Measurements from ENCODE around the gene GMDS.

Gene GMDS

GRCh38 chr6:1631251-1631650, 614.2 kb downstream of the GMDS start:
- H3K4me2 ChIP-seq (ENCODE audit: low read length): no peak overlapping the region
- H4K20me1 ChIP-seq (ENCODE audit: insufficient read depth, low read length): no peaks in the 10 kb centered on the region
- H3K79me2 ChIP-seq (ENCODE audit: low read length): no peaks in the 10 kb centered on the region
- peaks cover 2% of the 10 kb centered on the region for H3K4me1 ChIP-seq (ENCODE audit: low read length)
- H3K27ac ChIP-seq (ENCODE audit: low read length): no peak overlapping the region
- no peaks in the 10 kb centered on the region for H3K9me3 ChIP-seq (ENCODE audit: insufficient read depth, low read length)
- H2AFZ ChIP-seq (ENCODE audit: low read depth, low read length): no peak overlapping the region
- TF ChIP-seq, protein P1, sequence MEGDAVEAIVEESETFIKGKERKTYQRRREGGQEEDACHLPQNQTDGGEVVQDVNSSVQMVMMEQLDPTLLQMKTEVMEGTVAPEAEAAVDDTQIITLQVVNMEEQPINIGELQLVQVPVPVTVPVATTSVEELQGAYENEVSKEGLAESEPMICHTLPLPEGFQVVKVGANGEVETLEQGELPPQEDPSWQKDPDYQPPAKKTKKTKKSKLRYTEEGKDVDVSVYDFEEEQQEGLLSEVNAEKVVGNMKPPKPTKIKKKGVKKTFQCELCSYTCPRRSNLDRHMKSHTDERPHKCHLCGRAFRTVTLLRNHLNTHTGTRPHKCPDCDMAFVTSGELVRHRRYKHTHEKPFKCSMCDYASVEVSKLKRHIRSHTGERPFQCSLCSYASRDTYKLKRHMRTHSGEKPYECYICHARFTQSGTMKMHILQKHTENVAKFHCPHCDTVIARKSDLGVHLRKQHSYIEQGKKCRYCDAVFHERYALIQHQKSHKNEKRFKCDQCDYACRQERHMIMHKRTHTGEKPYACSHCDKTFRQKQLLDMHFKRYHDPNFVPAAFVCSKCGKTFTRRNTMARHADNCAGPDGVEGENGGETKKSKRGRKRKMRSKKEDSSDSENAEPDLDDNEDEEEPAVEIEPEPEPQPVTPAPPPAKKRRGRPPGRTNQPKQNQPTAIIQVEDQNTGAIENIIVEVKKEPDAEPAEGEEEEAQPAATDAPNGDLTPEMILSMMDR (IDR thresholded peaks at IDR 0.05; ENCODE audit: low read depth, low read length): no peak
- no peak for TF ChIP-seq EZH2phosphoT487 (IDR thresholded peaks at IDR 0.05; ENCODE audit: low read depth)
- H3K36me3 ChIP-seq (replicated peaks; ENCODE audit: low read depth, low read length): no peaks in the 10 kb centered on the region
- H3K27me3 ChIP-seq (ENCODE audit: low read depth, low read length): no peaks in the 10 kb centered on the region; the same call in 1 of the 2 replicates
- H3K4me3 ChIP-seq (ENCODE audit: low read length): no peak overlapping the region
- H3K9ac ChIP-seq (ENCODE audit: low read length): no peak overlapping the region

DNA sequence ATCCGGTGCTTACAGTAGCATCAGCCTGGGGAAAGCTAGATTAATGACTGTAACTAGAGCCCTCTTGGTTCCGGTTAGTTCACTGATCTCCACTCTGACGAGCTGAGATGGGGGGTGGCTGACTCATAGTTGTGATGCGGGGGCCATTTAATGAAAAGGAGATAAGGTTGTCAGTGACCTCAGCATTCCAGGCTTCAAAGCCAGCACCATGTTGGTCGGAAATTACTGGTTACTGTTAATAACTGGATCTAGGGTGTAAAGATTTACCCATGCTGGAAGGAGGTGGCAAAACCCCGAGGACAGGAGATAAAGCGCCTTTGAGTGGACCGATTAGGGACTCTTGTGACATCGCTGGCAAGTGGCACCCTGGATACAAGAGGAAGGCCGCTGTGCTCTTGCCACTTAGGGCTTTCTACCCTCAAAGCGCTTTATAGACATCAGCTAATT, 614.6 kb downstream of the GMDS start:
- TF ChIP-seq, protein P1 (IDR thresholded peaks at IDR 0.05; ENCODE audit: low read depth, low read length): no peak
- TF ChIP-seq EZH2phosphoT487 (IDR thresholded peaks at IDR 0.05; ENCODE audit: low read depth): no peak
- Histone ChIP-seq H3K79me2 (ENCODE audit: low read length) (no peaks in the 10 kb centered on the region), H3K4me3 (ENCODE audit: low read length) (no peak overlapping the region), H3K27ac (ENCODE audit: low read length) (no peak overlapping the region), H3K4me1 (ENCODE audit: low read length) (no peaks in the 10 kb centered on the region), H3K9ac (ENCODE audit: low read length) (no peak overlapping the region), H4K20me1 (ENCODE audit: insufficient read depth, low read length) (no peaks in the 10 kb centered on the region), H2AFZ (ENCODE audit: low read depth, low read length) (no peak overlapping the region), H3K27me3 (ENCODE audit: low read depth, low read length) (peaks cover 2% of the 10 kb centered on the region), H3K9me3 (ENCODE audit: insufficient read depth, low read length) (no peaks in the 10 kb centered on the region), H3K36me3 (replicated peaks; ENCODE audit: low read depth, low read length) (no peaks in the 10 kb centered on the region), H3K4me2 (ENCODE audit: low read length) (no peak overlapping the region)

DNA sequence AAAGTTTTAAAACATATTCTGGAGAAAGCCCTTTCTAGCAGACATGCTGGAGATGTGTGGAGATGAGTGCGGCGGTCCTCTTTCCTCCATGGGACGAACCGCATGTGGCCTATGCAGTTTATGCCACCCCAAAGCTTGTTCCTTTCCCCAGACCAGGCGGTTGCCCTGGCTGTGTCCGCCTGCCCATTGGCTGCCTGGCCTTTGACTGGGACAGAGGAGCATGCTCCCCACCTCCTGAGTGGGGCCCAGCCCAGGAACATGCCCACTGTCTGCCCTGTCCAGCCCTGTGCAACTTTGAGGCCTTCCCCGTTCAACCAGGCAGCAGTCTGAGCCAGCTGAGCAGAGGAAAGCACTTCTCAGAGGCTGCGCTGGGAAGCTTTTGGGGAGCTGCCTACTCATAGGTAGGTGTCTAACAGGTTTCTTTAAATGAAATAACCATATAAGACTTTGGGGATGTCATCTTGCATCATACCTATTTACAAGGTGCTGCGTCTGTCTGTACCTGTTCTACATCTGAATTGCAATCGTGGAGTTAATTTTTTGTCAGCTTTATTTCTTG, 615.1 kb downstream of the GMDS start:
- no peaks in the 10 kb centered on the region for H3K9me3 ChIP-seq (ENCODE audit: insufficient read depth, low read length)
- H2AFZ ChIP-seq (ENCODE audit: low read depth, low read length): no peak overlapping the region
- H3K27me3 ChIP-seq (ENCODE audit: low read depth, low read length): peaks cover 7% of the 10 kb centered on the region
- peaks cover 2% of the 10 kb centered on the region; the same call in 1 of the 2 replicates for H3K4me1 ChIP-seq (ENCODE audit: low read length)
- TF ChIP-seq, protein P1 (IDR thresholded peaks at IDR 0.05; ENCODE audit: low read depth, low read length): no peak
- TF ChIP-seq EZH2phosphoT487 (IDR thresholded peaks at IDR 0.05; ENCODE audit: low read depth): no peak
- H3K4me3 ChIP-seq (ENCODE audit: low read length): no peak overlapping the region
- no peak overlapping the region for H3K27ac ChIP-seq (ENCODE audit: low read length)
- H4K20me1 ChIP-seq (ENCODE audit: insufficient read depth, low read length): no peaks in the 10 kb centered on the region
- no peak overlapping the region for H3K9ac ChIP-seq (ENCODE audit: low read length)
- no peaks in the 10 kb centered on the region for H3K36me3 ChIP-seq (replicated peaks; ENCODE audit: low read depth, low read length)
- H3K4me2 ChIP-seq (ENCODE audit: low read length): no peak overlapping the region
- no peaks in the 10 kb centered on the region for H3K79me2 ChIP-seq (ENCODE audit: low read length)

GRCh38 chr6:1629316-1629715, 616.1 kb downstream of the GMDS start:
- Histone ChIP-seq H3K79me2 (ENCODE audit: low read length) (no peaks in the 10 kb centered on the region), H2AFZ (ENCODE audit: low read depth, low read length) (no peak overlapping the region), H3K9ac (ENCODE audit: low read length) (no peak overlapping the region), H3K27me3 (ENCODE audit: low read depth, low read length) (peaks cover 9% of the 10 kb centered on the region), H3K4me2 (ENCODE audit: low read length) (no peak overlapping the region), H3K4me1 (ENCODE audit: low read length) (peaks cover 4% of the 10 kb centered on the region; the same call in 1 of the 2 replicates), H3K4me3 (ENCODE audit: low read length) (no peak overlapping the region), H3K9me3 (ENCODE audit: insufficient read depth, low read length) (no peaks in the 10 kb centered on the region), H3K36me3 (replicated peaks; ENCODE audit: low read depth, low read length) (no peaks in the 10 kb centered on the region), H4K20me1 (ENCODE audit: insufficient read depth, low read length) (no peaks in the 10 kb centered on the region), H3K27ac (ENCODE audit: low read length) (no peak overlapping the region)
- TF ChIP-seq EZH2phosphoT487 (IDR thresholded peaks at IDR 0.05; ENCODE audit: low read depth): no peak
- TF ChIP-seq, protein P1 (IDR thresholded peaks at IDR 0.05; ENCODE audit: low read depth, low read length): no peak

Data from OCI-LY3 (cell line).